Stimulated activated CD4-positive, alpha-beta T cell treated with anti-CD3 and anti-CD28 coated beads, Interleukin-4, amount 100 ng/mL, for 24 hours (primary cell): ENCODE data around the gene CERK.
"Not testable (repeated sequence)": the region's sequence is repeated elsewhere in the genome, so short reads cannot be mapped to it uniquely, and the experiment has no call there.

ENCODE experiments used
- DNase-seq: peaks from one replicate; pipeline ENCODE4 v3.0.0-alpha.2; 2020

CERK gene, protein sequence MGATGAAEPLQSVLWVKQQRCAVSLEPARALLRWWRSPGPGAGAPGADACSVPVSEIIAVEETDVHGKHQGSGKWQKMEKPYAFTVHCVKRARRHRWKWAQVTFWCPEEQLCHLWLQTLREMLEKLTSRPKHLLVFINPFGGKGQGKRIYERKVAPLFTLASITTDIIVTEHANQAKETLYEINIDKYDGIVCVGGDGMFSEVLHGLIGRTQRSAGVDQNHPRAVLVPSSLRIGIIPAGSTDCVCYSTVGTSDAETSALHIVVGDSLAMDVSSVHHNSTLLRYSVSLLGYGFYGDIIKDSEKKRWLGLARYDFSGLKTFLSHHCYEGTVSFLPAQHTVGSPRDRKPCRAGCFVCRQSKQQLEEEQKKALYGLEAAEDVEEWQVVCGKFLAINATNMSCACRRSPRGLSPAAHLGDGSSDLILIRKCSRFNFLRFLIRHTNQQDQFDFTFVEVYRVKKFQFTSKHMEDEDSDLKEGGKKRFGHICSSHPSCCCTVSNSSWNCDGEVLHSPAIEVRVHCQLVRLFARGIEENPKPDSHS

DNA sequence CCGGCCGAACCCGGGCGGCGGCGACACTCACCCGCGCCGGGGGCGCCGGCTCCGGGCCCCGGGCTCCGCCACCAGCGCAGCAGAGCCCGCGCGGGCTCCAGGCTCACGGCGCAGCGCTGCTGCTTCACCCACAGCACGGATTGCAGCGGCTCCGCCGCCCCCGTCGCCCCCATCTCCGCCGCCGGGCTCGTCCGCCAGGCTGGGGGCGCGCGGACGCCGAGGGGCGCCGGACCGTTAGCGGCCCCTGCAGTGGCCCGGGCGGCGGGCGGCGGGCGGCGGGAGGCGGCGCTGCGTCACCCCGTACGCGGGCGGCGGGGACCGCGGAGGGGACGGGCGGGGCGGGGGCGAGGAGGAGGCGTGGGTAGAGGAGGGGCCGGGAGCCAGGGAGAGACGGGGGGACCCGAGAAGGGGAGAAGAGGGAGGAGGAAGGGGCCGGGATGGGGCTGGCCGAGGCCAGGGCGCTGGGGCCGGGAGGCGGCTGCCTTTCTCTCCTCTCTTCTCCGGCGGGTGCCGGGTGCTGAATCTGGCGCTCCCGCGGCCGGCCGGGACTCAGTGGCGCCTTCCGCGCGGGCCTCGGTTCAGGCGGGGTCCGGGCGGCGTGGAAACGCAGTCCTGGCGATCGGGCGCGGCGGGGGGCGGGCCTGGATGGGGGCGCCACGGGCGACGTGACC is at the start of gene CERK:
TSS of gene CERK (minus strand) at position 277 of the 671 bp plus-strand sequence. CDS start at position 173, 104 bp downstream.
- DNase-seq = peak; percentile 60

DNA sequence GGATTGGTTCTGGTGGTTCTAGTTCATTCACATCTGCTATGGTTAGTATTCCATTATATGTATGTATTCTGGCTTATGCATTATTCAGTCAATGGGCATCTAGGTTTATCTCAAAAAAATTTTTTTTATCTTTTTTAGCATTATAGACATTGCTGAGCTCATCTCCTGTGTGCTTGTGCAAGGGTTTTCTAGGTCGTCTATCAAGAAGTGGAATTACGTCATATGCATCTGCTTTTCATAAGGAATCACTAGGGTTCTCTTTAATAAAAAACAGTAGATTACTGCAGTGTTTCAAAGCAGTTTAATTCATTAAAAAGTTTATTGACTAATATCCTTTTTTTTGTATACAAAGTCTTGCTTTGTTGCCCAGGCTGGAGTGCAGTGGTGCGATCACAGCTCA is 45.7 kb upstream of the CERK start:
- DNase-seq = no peak

DNA sequence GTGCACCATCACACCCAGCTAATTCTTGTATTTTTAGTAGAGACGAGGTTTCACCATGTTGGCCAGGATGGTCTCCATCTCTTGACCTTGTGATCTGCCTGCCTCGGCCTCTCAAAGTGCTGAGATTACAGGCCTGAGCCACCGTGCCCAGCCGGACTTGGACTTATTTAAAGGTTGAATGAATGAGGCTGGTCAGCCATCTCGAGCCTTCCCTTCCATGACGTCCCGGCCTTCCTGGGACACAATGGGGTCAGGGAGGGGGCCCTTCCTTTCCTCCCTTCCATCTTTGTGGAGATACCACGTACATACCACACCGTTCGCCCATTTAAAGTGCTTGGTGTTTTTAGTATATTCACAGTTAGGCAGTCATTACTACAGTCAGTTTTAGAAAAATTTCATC is 44.1 kb upstream of the CERK start:
- not testable (repeated sequence) for DNase-seq

DNA sequence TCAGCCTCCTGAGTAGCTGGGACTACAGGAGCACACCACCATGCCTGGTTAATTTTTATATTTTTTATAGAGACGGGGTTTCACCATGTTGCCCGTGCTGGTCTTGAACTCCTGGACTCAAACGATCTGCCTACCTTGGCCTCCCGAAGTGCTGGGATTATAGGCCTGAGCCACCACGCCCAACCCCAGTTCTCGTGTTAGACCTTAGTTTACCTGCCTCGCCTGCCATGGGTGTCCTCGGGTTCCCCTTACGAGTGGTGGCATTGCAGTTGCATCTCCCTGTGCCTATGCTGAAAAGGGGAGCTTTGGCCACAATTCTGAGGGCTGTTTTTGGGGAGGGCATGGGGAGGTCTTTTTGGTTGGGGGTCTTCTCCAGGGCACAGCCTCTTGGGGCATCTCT is 43.2 kb upstream of the CERK start:
- DNase-seq = no peak

DNA sequence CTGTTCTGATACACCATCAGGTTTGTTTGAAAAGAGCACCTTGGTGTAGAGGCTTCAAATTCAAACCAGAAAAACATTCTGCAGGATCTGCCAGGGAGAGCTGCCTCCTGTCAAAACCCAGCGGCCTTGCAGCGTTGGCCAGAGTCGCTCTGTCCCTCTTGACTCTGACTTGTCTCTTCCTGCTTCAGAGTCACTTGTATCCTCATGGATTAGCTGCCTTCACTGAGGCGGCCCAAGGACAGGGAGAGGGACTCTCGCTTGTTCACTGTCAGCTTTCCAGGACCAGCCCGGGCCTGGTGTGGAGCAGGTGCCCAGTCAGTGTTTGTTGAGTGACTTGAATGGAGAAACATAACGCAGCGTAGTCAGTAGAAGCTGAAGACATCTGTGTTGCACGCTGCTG is 42.4 kb upstream of the CERK start:
- no peak for DNase-seq

DNA sequence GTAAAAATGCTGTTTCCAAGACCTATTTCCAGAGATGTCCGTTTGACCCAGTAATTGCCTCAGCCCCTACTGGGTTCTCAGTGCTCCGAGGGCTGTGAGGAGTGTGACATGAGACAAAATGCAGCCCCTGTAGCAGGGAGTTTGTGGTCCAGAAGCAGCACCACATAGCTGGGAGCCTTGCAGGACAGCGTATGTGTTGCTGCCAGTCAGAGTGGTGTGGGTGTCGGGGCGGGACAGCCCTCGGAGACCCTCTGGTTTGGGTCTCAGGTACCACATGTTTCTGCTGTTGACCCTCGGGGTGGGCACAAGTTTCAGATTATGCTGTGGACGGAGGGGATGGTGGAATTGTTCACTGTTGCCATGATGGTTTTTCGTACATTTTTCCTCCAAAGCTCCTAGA is 41.6 kb upstream of the CERK start:
- no peak for DNase-seq

DNA sequence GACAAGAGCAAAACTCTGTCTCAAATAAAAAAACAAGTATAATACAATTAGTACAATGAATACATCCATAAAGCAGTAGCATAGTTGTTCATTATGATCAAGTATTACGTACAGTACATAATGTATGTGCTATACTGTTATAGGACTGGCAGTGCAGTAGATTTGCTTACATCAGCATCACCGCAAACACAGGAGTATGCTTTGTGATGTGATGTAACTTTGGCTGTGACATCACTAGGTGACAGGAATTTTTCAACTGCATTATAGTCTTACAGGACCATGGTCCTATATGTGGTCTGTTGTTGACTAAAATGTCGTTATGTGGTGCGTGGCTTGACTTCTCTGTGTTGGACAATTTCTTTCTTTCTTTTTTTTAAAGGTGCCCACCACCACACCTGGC is 41.0 kb upstream of the CERK start:
- DNase-seq = no peak

DNA sequence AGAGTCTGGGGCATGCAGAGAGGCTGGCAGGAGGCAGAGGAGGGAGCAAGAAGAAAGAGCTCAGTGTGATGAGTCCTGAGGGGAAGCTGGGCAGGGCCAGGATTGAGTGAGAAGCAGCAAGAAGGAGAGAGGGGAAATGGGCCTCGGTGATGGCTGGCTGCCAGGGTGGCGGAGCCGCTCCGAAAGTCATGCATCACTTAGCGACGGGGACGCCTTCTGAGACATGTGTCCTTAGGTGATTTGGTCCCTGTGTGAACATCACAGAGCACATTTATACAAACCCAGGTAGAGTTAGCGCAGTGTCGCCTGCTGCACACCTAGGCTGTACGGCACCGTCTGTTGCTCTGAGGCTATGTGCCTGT is 39.5 kb upstream of the CERK start:
- DNase-seq = peak; percentile 57

DNA sequence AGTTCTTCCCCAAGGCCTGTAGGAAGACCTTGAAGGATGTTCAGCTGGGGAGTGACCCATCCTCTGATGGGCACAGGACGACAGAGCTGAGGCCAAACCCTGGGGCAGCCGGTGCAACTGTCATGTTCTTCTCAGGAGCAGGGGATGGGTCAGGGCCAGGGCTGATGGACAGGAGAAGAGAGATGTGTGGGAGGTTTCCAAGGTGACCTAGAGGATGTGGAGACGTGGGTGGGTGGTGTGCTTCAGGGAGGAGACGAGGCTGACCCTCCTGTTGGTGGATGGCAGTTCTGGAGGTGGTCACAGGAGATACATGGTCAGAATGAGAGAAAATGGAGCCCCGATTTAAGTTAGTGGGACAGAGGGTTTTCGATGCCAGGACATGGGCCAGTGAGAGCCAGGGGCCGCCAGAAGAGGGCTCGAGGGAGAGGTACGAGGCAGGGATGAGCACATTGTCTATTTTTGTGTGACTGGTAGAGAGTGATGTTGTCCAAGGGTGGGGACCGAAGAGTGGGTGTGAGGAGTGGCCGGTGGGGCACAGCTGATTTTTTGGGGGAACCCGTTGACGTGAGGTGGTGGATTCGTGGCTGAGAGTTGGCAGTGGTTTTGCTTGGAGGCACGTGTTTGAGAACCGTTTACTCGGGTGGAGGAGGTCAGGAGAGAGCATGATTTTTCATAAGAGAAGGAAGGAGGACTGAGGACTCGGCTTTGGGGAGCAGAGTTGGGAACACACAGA is 39.0 kb upstream of the CERK start:
- DNase-seq = no peak

DNA sequence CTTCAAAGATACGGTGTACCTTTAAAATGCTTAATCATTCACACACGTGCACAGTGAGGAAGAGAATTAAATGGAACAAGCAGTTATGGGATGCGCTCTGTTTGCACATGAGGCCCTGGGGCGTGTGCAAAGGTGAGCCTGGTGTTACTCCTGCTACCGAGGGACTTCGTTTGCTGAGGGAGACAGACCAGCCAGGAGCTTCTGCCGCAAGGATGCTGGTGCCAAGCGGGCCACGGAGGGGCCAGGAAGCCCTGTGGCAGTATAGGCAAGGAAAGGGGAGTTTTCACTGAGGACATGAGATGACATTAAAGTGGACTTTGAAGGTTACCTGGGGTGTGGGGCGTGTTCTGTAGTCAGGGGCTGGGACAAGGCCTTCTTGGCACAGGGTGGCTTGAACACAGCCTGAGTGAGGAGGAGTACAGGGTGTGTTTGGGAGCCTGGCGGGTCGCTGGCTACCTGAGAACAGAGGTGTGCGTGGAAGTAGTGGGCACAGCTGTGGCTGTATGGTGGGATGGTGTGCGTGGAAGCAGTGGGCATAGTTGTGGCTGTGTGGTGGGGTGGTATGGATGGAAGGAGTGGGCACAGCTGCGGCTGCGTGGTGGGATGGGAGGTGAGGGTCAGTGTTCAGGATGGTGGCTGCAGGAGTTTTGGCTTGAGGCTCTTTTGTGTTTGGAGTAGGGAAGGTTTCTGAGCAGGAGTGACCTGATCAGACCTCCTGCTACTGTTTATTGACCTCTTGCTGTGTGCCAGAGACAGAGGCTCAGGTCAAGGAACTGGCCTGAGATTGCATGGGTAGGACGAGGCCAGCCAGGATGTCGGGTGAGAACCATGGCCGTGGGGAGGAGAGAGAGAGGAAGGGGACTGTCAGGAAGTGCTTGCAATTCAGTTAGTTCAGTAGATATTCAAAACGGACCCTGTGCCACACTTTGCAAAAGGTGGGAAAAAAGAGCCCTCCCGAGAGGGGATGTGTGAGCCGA is 38.1 kb upstream of the CERK start:
- no peak for DNase-seq

DNA sequence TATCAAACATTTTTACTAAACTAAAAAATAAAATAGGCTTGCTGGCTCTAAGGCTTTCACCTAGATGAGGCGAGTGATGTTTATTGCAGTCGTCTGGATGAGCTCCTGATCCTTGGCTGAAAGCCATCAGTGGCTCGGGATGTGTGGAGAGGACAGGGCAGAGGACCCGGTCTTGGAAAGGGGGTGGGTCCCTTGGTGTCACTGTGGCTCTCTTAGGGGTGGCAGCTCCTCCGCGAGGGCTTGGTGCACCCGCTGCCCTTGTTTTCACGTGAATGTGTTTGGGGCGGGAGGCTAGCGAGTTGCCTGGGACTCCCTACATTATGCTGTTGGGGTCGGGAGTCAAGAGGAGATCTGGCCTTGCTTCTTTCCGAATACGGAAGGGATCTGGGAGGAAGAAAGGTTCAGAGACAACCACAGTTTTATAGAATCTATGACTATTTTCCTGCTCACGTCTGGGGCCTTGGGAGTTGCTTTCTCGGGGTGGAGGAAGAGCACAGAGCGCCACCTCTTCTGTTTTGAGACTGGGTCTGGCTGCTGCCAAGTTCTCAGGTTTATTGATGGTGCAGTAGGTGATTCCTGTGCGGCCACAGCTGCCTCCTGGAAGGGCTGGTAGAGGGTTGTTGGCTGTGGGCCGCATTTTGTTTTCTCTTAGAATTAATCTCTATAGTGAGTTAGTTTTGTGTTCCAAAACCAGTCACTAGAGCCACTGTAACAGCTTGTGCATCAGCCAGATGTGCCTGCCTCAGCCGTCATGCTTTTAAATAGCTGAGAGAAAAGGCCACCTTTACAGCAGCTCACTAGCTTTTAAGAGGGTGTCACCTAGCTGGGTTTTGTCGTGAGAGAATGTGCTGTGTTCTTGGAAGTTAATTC is 37.2 kb upstream of the CERK start:
- DNase-seq = no peak

DNA sequence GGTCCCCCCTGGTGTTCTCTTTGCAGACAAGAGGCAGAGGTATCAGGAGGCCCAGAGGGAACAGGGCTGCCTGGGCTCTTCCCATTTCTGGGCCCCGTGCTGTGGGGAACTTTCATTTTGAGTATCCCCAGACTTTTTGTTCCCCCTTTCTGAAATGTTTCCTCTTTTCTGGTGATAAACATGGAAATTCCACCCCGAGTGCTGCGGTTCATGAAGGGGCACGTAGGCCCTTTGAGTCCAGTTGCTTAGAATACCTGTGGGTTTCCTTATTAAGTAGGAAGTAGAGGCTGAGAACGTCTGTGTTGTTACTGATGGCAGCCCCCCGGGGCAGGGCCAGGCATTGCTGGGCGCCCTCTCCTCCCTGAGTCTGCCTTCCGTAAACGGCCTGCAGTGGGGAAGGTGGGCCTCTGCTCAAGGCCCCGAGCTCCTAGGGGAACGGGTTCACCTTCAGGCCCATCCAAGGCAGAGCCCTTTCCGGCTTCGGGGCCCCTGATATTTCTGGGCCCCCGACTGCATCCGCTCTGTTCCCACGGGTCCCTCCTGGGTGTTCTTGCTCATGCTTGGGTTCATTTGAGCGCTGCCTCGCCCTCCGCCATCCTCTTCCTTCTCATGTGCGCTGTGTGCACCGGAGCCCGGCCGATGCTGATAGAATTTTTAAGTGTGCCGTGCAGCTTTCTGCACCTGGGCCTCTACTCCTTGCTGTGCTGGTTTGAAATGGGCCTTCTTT is 36.4 kb upstream of the CERK start:
- peak; percentile 29 for DNase-seq

DNA sequence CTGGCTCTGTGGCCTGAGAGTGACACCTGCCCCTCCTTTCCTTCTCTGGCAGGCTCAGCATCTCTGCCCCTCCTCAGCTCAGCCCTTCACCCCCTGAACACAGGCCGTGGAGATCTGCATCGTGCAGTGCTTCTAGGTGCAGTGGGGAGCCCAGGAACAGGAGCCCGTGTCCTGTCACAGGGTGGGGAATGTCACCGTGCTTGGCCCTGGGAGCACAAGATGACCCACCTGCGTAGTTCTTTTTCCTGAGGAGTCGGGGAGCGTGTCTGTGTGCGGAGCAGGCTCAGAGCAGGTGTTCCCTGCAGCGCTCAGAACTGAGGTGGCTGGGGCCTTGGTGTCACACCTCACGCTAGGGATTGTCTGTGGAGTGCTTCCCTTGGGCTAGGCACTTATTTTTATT is 35.0 kb upstream of the CERK start:
- DNase-seq = no peak

DNA sequence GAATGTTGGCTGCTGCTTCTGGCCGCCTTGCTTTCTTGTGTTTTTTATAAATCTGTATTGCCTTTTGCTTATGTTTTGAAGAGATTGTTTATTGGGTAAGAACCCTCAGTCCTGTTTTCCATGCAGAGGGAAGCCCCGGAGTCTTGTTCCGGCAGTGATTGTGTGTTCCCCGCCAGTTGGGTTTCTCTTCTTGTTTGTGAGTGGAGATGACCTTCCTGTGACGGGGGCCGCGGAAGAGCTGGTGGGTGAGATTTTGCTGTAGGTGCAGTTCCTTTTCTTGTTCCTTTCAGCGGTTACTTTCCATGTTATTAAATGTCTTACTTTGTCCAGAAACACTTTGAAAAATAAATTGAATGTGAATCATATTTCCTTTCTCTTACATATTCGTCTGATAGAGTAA is 32.7 kb upstream of the CERK start:
- DNase-seq = no peak

DNA sequence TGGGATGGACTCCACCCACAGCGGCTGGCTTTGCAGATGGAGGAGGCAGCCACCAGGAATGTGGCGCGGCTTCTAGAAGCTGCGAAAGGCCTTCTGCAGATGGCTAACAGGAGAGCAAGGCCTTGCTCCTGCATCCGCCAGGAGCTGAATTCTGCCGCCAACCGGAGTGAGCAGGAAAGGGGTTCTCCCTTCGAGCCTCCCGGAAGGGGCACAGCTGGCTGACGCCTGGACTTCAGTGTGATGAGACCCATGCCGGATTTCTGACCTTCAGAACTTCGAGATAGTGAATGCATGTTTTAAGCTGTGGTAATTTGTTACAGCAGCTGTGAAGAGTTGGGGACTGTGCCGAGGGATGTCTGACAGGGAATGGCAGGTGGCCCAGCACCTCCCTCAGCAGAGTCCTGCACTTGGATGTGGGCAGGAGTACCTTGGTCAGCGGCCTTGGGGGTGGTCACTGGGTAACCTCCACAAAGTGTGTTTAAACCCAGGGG is 32.1 kb upstream of the CERK start:
- DNase-seq = no peak

DNA sequence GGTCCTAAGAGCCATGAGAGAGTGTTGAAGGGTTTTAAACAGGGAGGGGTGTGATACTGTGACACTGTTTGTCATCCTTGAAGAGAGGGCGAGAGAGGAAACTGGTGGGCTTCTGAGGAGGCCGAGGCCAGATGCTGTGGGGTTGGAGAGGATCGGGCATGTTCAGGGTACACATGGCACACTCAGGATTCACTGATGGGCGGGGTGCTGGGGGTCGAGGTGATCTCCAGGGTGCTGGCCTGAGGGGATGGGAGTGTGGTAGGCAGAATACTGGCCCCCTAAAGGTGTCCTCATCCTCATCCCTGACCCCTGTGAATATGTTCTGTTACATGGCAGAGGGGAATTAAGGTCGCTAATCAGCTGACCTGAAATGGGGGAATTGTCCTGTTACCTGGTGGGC is 31.7 kb upstream of the CERK start:
- DNase-seq = no peak

DNA sequence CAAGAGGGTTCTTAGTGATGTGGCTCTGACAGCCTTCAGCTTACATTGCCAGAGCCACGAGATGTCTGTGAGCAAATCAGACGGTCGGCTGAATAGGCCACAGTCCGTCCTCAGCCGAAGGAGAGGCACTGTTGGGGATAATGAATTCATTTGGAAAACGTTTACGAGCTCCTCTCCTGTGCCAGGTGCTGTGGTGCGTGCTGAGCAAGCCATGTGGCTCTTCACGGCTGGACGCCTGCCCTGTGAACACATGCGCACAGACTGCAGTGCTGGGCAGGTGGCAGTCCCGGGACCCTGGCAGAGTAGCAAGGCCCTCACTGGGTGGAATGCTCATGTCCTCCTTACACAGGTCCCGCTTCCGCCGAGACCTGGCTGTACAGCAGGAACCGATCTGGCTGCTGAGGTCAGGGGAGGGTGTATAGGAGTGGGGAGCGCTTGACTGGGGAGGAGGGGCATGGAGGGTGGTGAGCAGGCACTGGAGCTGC is 31.2 kb upstream of the CERK start:
- DNase-seq = no peak

DNA sequence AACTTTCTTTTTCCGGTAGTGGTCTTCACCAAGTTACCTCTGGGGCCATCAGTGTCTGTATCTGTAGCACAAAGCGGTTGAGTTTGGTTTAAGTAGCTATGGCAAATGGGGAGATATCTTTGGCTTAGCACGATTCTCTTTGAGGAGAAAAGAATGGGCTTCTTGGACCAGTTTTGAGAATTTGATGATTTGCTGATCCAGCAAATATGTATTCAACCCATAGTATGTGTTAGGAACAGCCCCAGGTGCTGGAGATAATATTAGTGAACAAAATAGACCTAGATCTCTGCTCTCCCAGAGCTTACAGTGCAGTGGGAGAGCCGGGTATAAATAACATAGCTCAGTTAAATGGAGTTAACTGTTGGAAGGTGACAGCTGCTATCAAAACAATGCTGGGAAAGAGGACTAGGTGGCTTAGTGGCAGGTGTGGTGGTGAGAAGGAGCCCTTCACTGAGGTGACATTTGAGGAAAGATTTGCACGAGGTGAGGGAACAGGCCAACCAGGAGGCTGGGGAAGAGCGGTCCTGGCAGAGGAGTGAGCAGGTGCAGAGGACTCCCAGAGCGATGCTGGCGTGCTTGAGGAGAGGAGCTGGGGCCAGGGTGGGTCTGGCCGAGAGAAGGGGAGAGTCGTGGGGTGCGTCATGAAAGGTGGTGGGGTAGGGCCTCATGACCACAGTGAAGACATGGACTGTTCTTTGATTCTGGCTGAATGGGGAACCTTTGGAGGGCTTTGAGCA is 29.4 kb upstream of the CERK start:
- no peak for DNase-seq

DNA sequence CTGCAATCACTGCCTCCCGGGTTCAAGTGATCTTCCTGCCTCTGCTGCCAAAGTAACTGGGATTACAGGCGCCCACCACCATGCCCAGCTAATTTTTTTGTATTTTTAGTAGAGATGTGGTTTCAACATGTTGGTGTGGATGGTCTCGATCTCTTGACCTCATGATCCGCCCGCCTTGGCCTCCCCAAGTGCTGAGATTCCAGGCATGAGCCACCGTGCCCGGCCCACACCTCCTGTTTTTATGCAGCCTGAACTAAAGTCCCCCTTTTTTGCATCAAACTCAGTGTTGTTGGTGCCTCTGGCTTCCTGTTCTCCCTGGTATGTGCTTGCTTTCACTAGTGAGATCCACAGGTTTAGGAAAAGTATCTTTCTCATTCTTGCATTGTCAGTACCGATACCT is 28.6 kb upstream of the CERK start:
- no peak for DNase-seq
